Panc1 (cell line): ENCODE data around the gene SYT8. TPM values are rescaled to one million over a fixed set of nuclear protein-coding genes. Genes with fewer than 3 reads are reported as not detected.
"Not testable (repeated sequence)": the region's sequence is repeated elsewhere in the genome, so short reads cannot be mapped to it uniquely, and the experiment has no call there.

Experiments
- ATAC-seq: fragments of 200-7000 bp; cut with Tn5 transposase; 2 replicates; pipeline ENCODE4 v1.9.1; 2020; ENCODE audit warnings: mild to moderate bottlenecking, moderate library complexity
- BruUV-seq: library from RNA; stranded (reverse); fragments of 400-500 nt; replicated peaks from 2 replicates; lab custom pipeline; 2021; lab: Mats Ljungman, UMichigan
- CTCF ChIA-PET: fragments of 300-600 bp; sonication (Branson Sonifier 250); formaldehyde crosslinking; loops from one replicate; lab custom pipeline; 2022; ENCODE audit warnings: antibody characterized with exemption; lab: Charles Lee
- POLR2A ChIA-PET: fragments of 300-600 bp; sonication (Branson Sonifier 250); formaldehyde crosslinking; loops from one replicate; lab custom pipeline; 2022; ENCODE audit warnings: antibody characterized with exemption; lab: Charles Lee
- DNase-seq: peaks from one replicate; pipeline ENCODE4 v3.0.0-alpha.2; 2010; ENCODE audit warnings: low read depth, low spot score
- H3K27ac ChIP-seq: 2 replicates; pipeline ENCODE4 v1.5.1; 2011; ENCODE audit warnings: mild to moderate bottlenecking, low read length, inconsistent platforms
- H3K27me3 ChIP-seq: fragments of 200-500 bp; sonication (Bioruptor generic); 2 replicates; pipeline ENCODE4 v1.6.0; 2014; ENCODE audit warnings: low read length, inconsistent platforms; ENCODE audit not compliant: control insufficient read depth, insufficient read depth
- H3K36me3 ChIP-seq: fragments of 200-500 bp; sonication (Bioruptor generic); 2 replicates; pipeline ENCODE4 v1.5.1; 2014; ENCODE audit warnings: inconsistent platforms, mild to moderate bottlenecking, low read length, moderate library complexity; ENCODE audit not compliant: control insufficient read depth, insufficient read depth
- H3K4me1 ChIP-seq: 2 replicates; pipeline ENCODE4 v1.5.1; 2011; ENCODE audit warnings: inconsistent platforms, mild to moderate bottlenecking, low read length, moderate library complexity; ENCODE audit not compliant: control insufficient read depth, insufficient read depth
- H3K4me3 ChIP-seq, 2 experiments: 2 replicates each; pipeline ENCODE4 v1.5.1; 2011 to 2012; ENCODE audit warnings: low read depth in 2 of 2, low read length in 2 of 2, mild to moderate bottlenecking in 2 of 2, inconsistent platforms in 1 of 2, moderate library complexity in 1 of 2
- H3K9me3 ChIP-seq: fragments of 200-500 bp; sonication (Bioruptor generic); 2 replicates; pipeline ENCODE4 v1.5.1; 2014; ENCODE audit warnings: low read depth, mild to moderate bottlenecking, inconsistent platforms, low read length, moderate library complexity; ENCODE audit not compliant: control insufficient read depth, insufficient read depth
- CTCF ChIP-seq: fragments of 450-650 bp; IDR thresholded peaks from 2 replicates; pipeline ENCODE4 v1.5.1; 2017; ENCODE audit warnings: mild to moderate bottlenecking
- POLR2AphosphoS5 ChIP-seq: IDR thresholded peaks from 2 replicates; pipeline ENCODE4 v1.6.1; 2012; ENCODE audit warnings: mild to moderate bottlenecking, low read depth, low read length, moderate library complexity
- SIN3A ChIP-seq: IDR thresholded peaks from 2 replicates; pipeline ENCODE4 v1.6.1; 2012; ENCODE audit warnings: low read depth, mild to moderate bottlenecking, low read length, moderate library complexity, borderline replicate concordance; ENCODE audit not compliant: insufficient read depth
- TCF7L2 ChIP-seq: IDR thresholded peaks from 2 replicates; pipeline ENCODE4 v1.6.1; 2011; ENCODE audit warnings: mild to moderate bottlenecking, low read depth, low read length, inconsistent platforms
- in situ Hi-C: cut with HindIII; loops from 2 replicates; pipeline ENCODE4 v1.10.0; 2016; ENCODE audit warnings: low sequenced_read_pairs, low pct_unique_long_range_greater_than_20kb
- intact Hi-C: fragments of 100-400 bp; cut with micrococcal nuclease; formaldehyde crosslinking; loops from one replicate; pipeline ENCODE4 v1.10.0; 2022; ENCODE audit not compliant: unreplicated experiment
- microRNA-seq: library from miRNA; unstranded; fragments of <30 nt; microRNA quantifications from one replicate; pipeline ENCODE4 v1.1.0, GENCODE V29; 2020; ENCODE audit not compliant: unreplicated experiment
- total RNA-seq: library from RNA; stranded (reverse); gene quantifications from one replicate; pipeline ENCODE4 v1.2.1, GENCODE V29; 2021; ENCODE audit not compliant: unreplicated experiment
- TF ChIP-seq, protein P1 (sequence below), 2 experiments: IDR thresholded peaks; 2 replicates each; pipeline ENCODE4 v1.6.1; 2011 to 2012; ENCODE audit warnings: low read depth in 2 of 2, control low read depth in 1 of 2, low read length in 1 of 2, mild to moderate bottlenecking in 1 of 2, moderate library complexity in 1 of 2; ENCODE audit not compliant: insufficient read depth in 1 of 2

SYT8 gene
- total RNA-seq, 1 experiment from 2014 or later = 3.5 TPM

- intact Hi-C loops = no loop called here
Measured at GRCh38 chr11:1884303-1884700, 49.5 kb downstream of the SYT8 start.

DNA sequence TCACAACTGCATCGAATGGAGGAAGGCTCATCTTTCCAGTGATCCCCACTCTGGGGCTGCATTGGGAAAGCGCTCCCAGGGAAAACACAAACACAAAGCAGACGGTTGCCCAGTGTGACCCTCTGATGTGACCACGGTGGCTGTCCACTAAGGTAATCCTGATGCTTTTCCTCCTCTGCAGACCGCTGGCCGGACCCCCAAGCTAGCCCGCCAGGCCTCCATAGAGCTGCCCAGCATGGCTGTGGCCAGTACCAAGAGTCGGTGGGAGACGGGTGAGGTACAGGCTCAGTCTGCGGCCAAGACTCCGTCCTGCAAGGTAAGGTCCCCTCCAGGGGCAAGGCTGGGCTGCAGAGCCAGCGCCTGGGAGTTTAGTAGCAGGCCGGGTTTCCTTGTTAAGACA, 51.8 kb downstream of the SYT8 start:
- intact Hi-C loops, H3K4me1 ChIP-seq, POLR2A ChIA-PET, H3K27ac ChIP-seq, H3K9me3 ChIP-seq, in situ Hi-C loops, H3K4me3 ChIP-seq, BruUV-seq, CTCF ChIA-PET, H3K27me3 ChIP-seq, ATAC-seq, H3K36me3 ChIP-seq, DNase-seq: not testable (repeated sequence)

More at GRCh38 chr11:1884303-1884700, 49.5 kb downstream of the SYT8 start:
- Histone ChIP-seq H3K4me3 (no peak overlapping the region), H3K27me3 (no peaks in the 10 kb centered on the region), H3K36me3 (no peaks in the 10 kb centered on the region), H3K27ac (no peak overlapping the region), H3K9me3 (no peaks in the 10 kb centered on the region), H3K4me1 (peaks cover 2% of the 10 kb centered on the region; the same call in 1 of the 2 replicates)
- ChIA-PET CTCF (interaction anchor here (0.6 to 0.9 kb wide), 3 partner anchors 17 to 267 kb away, joined by 3 to 6 read pairs (median 5); no protein-coding TSS in a partner anchor), POLR2A (no interaction called here)
- in situ Hi-C loops = no loop called here
- no TSS peak for BruUV-seq
- DNase-seq (no peak), ATAC-seq (no peak)
- TF ChIP-seq TCF7L2 (no peak), POLR2AphosphoS5 (no peak), SIN3A (no peak), CTCF (no peak)
- TF ChIP-seq, protein P1, sequence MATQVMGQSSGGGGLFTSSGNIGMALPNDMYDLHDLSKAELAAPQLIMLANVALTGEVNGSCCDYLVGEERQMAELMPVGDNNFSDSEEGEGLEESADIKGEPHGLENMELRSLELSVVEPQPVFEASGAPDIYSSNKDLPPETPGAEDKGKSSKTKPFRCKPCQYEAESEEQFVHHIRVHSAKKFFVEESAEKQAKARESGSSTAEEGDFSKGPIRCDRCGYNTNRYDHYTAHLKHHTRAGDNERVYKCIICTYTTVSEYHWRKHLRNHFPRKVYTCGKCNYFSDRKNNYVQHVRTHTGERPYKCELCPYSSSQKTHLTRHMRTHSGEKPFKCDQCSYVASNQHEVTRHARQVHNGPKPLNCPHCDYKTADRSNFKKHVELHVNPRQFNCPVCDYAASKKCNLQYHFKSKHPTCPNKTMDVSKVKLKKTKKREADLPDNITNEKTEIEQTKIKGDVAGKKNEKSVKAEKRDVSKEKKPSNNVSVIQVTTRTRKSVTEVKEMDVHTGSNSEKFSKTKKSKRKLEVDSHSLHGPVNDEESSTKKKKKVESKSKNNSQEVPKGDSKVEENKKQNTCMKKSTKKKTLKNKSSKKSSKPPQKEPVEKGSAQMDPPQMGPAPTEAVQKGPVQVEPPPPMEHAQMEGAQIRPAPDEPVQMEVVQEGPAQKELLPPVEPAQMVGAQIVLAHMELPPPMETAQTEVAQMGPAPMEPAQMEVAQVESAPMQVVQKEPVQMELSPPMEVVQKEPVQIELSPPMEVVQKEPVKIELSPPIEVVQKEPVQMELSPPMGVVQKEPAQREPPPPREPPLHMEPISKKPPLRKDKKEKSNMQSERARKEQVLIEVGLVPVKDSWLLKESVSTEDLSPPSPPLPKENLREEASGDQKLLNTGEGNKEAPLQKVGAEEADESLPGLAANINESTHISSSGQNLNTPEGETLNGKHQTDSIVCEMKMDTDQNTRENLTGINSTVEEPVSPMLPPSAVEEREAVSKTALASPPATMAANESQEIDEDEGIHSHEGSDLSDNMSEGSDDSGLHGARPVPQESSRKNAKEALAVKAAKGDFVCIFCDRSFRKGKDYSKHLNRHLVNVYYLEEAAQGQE (IDR thresholded peaks at IDR 0.05; ENCODE audit: insufficient read depth in 1 of 2, low read depth in 2 of 2, low read length in 1 of 2) = no peak

Small RNA genes within 50 kb of the gene (microRNA-seq; reads per million reads assigned to microRNA genes)
- gene MIR4298 = not detected
- not detected for gene MIR7847

Other genes with a start within 250 kb of the SYT8 start
- gene KRTAP5-1, start 249.7 kb upstream of the SYT8 start, total RNA-seq = not detected
- gene KRTAP5-2, start 236.7 kb upstream of the SYT8 start, total RNA-seq = not detected
- gene KRTAP5-3, start 226.5 kb upstream of the SYT8 start, total RNA-seq = not detected
- not detected for gene KRTAP5-4, start 212.9 kb upstream of the SYT8 start, total RNA-seq
- gene KRTAP5-5, start 205.2 kb upstream of the SYT8 start, total RNA-seq = not detected
- not detected for gene KRTAP5-6, start 137.8 kb upstream of the SYT8 start, total RNA-seq
- 18.0 TPM for gene IFITM10, start 84.4 kb upstream of the SYT8 start, total RNA-seq
- 1,813 TPM for gene CTSD, start 71.1 kb upstream of the SYT8 start, total RNA-seq
- 0.46 TPM for gene TNNI2, start 4.0 kb downstream of the SYT8 start, total RNA-seq
- gene LSP1, start 18.1 kb downstream of the SYT8 start, total RNA-seq = 0.90 TPM
- not detected for gene PRR33, start 56.9 kb downstream of the SYT8 start, total RNA-seq
- 0.41 TPM for gene TNNT3, start 84.7 kb downstream of the SYT8 start, total RNA-seq
- 123 TPM for gene MRPL23, start 112.3 kb downstream of the SYT8 start, total RNA-seq
- 1,268 TPM for gene H19, start 162.9 kb downstream of the SYT8 start, total RNA-seq